ENCODE data around the gene NEBL. TPM values are rescaled to one million over a fixed set of nuclear protein-coding genes. Genes with fewer than 3 reads are reported as not detected.

Gene NEBL
- total and polyA plus RNA-seq, 8 donors: 4.1 to 18.7 (median 15.1) TPM

- Histone ChIP-seq H3K27ac (no peak overlapping the region), H3K4me3 (no peak overlapping the region), H3K36me3 (no peaks in the 10 kb centered on the region), H3K4me1 (no peaks in the 10 kb centered on the region), H3K27me3 (no peaks in the 10 kb centered on the region), H3K9me3 (no peaks in the 10 kb centered on the region)
- no peak for ATAC-seq
- DNase-seq: no peak
- intact Hi-C loops (cut with DNase I): no loop called here
- no peak for TF ChIP-seq CTCF (IDR thresholded peaks at IDR 0.05)
- FAIRE-seq: no peak
Measured at GRCh38 chr10:20747782-20748181, 149.3 kb downstream of the NEBL start.

- H3K36me3 ChIP-seq: no peaks in the 10 kb centered on the region
- no peak for FAIRE-seq
- H3K4me1 ChIP-seq: no peaks in the 10 kb centered on the region
- ATAC-seq: no peak
- H3K27ac ChIP-seq: no peak overlapping the region
- H3K4me3 ChIP-seq: no peak overlapping the region
- no peak for TF ChIP-seq CTCF (IDR thresholded peaks at IDR 0.05)
- DNase-seq: no peak
- no peaks in the 10 kb centered on the region for H3K9me3 ChIP-seq
- WGBS, 2 donors: 64 to 77% methylated on average over 7 of the region's 7 CpGs
- intact Hi-C loops (cut with DNase I): no loop called here
- H3K27me3 ChIP-seq: no peaks in the 10 kb centered on the region
Measured at GRCh38 chr10:20746856-20747255, 150.3 kb downstream of the NEBL start.

- no peaks in the 10 kb centered on the region for H3K27me3 ChIP-seq
- no peaks in the 10 kb centered on the region for H3K36me3 ChIP-seq
- no peaks in the 10 kb centered on the region for H3K9me3 ChIP-seq
- no peak for DNase-seq
- intact Hi-C loops (cut with DNase I): no loop called here
- H3K27ac ChIP-seq: no peak overlapping the region
- ATAC-seq: no peak
- H3K4me1 ChIP-seq: no peaks in the 10 kb centered on the region
- no peak for FAIRE-seq
- WGBS, 2 donors: 49 to 50% methylated on average over 7 of the region's 7 CpGs
- TF ChIP-seq CTCF (IDR thresholded peaks at IDR 0.05): no peak
- no peak overlapping the region for H3K4me3 ChIP-seq
Measured at GRCh38 chr10:20745556-20746375, 151.3 kb downstream of the NEBL start.

GRCh38 chr10:20744821-20745220 is 152.3 kb downstream of the NEBL start:
- FAIRE-seq: no peak
- no peak for ATAC-seq

More at GRCh38 chr10:20744821-20745220, 152.3 kb downstream of the NEBL start:
- no peak for DNase-seq
- Histone ChIP-seq H3K27ac (no peak overlapping the region), H3K27me3 (no peaks in the 10 kb centered on the region), H3K9me3 (no peaks in the 10 kb centered on the region), H3K4me3 (no peak overlapping the region), H3K36me3 (no peaks in the 10 kb centered on the region), H3K4me1 (no peaks in the 10 kb centered on the region)
- TF ChIP-seq CTCF (IDR thresholded peaks at IDR 0.05): no peak
- intact Hi-C loops (cut with DNase I): no loop called here
- WGBS, 2 donors: 60 to 75% methylated on average over 5 of the region's 5 CpGs
